Skin epidermis (tissue), 12 donors: Measurements from ENCODE around the gene HOXA6.

ENCODE experiments used
- H3K27ac ChIP-seq, 21 experiments: fragments of 200-600 bp; sonication (generic) in 11 of 21; one replicate each; pipeline ENCODE4 v1.5.0; 2020; ENCODE audit warnings: mild to moderate bottlenecking in 3 of 21, inconsistent platforms in 2 of 21, moderate library complexity in 2 of 21
- H3K4me3 ChIP-seq, 7 experiments: fragments of 200-600 bp; sonication (generic) in 2 of 7; one replicate each; pipeline ENCODE4 v1.5.0; 2020; ENCODE audit warnings: inconsistent platforms in 2 of 7, mild to moderate bottlenecking in 2 of 7, moderate library complexity in 1 of 7

Gene HOXA6

GRCh38 chr7:27175626-27176523 is 28.3 kb upstream of the HOXA6 start:
- Histone ChIP-seq H3K4me3 (peak overlapping the region in 1 of 7 experiments; percentile 13), H3K27ac (peak overlapping the region in 8 of 21 experiments; percentile 26 to 97 (median 84))

- H3K4me3 ChIP-seq, result peak overlapping the region in 1 of 7 experiments; percentile 44
Observed at GRCh38 chr7:27174874-27175625, 27.5 kb upstream of the HOXA6 start.

GRCh38 chr7:27173956-27174873 is 26.6 kb upstream of the HOXA6 start, which contains the start of gene HOXA10:
Gene HOXA10, minus strand, starts transcription at chr7:27174320. Its CDS starts 14 bp downstream, at chr7:27174306.
- peak within 1 kb of the TSS in 15 of 21 experiments; percentile 0 to 97 (median 70) for H3K27ac ChIP-seq
- H3K4me3 ChIP-seq, result peak within 1 kb of the TSS; percentile 37 to 49 (median 45)

More at GRCh38 chr7:27174874-27175625, 27.5 kb upstream of the HOXA6 start:
- H3K27ac ChIP-seq, result peak overlapping the region in 8 of 21 experiments; percentile 26 to 97 (median 84)

- H3K4me3 ChIP-seq, result peak overlapping the region; percentile 37 to 49 (median 45)
- peak overlapping the region in 15 of 21 experiments; percentile 0 to 97 (median 70) for H3K27ac ChIP-seq
Observed at GRCh38 chr7:27173511-27173955, 26.0 kb upstream of the HOXA6 start.

- peak overlapping the region in 15 of 21 experiments; percentile 0 to 97 (median 70) for H3K27ac ChIP-seq
Observed at GRCh38 chr7:27172823-27173510, 25.4 kb upstream of the HOXA6 start.

GRCh38 chr7:27172315-27172774 is 24.8 kb upstream of the HOXA6 start:
- Histone ChIP-seq H3K27ac (peak overlapping the region in 10 of 21 experiments; percentile 58 to 97 (median 83)), H3K4me3 (peak overlapping the region in 6 of 7 experiments; percentile 37 to 49 (median 46))

More at GRCh38 chr7:27172823-27173510, 25.4 kb upstream of the HOXA6 start:
- H3K4me3 ChIP-seq, result peak overlapping the region; percentile 37 to 49 (median 45)

GRCh38 chr7:27171637-27172314 is 24.2 kb upstream of the HOXA6 start:
- peak overlapping the region in 2 of 7 experiments; percentile 10 to 44 for H3K4me3 ChIP-seq
- peak overlapping the region in 8 of 21 experiments; percentile 35 to 97 (median 83) for H3K27ac ChIP-seq

- Histone ChIP-seq H3K27ac (peak overlapping the region in 7 of 21 experiments; percentile 35 to 97 (median 83)), H3K4me3 (peak overlapping the region in 2 of 7 experiments; percentile 5 to 44)
Observed at GRCh38 chr7:27171325-27171636, 23.7 kb upstream of the HOXA6 start.

GRCh38 chr7:27170426-27171324 is 23.1 kb upstream of the HOXA6 start:
- H3K27ac ChIP-seq, result peak overlapping the region in 10 of 21 experiments; percentile 56 to 97 (median 88)

GRCh38 chr7:27169658-27170425 is 22.3 kb upstream of the HOXA6 start:
- peak overlapping the region in 12 of 21 experiments; percentile 42 to 97 (median 84) for H3K27ac ChIP-seq
- H3K4me3 ChIP-seq, result peak overlapping the region; percentile 0 to 37 (median 29)

More at GRCh38 chr7:27170426-27171324, 23.1 kb upstream of the HOXA6 start:
- H3K4me3 ChIP-seq, result peak overlapping the region in 4 of 7 experiments; percentile 29 to 44 (median 36)

GRCh38 chr7:27168265-27168947 is 20.8 kb upstream of the HOXA6 start:
- Histone ChIP-seq H3K4me3 (peak overlapping the region in 3 of 7 experiments; percentile 29 to 37 (median 34)), H3K27ac (peak overlapping the region in 11 of 21 experiments; percentile 9 to 97 (median 85))

- H3K4me3 ChIP-seq, result peak overlapping the region in 1 of 7 experiments; percentile 34
- H3K27ac ChIP-seq, result peak overlapping the region in 11 of 21 experiments; percentile 9 to 97 (median 85)
Observed at GRCh38 chr7:27167916-27168264, 20.3 kb upstream of the HOXA6 start.

GRCh38 chr7:27166531-27167505 is 19.2 kb upstream of the HOXA6 start:
- Histone ChIP-seq H3K4me3 (peak overlapping the region in 5 of 7 experiments; percentile 24 to 65 (median 57)), H3K27ac (peak overlapping the region in 11 of 21 experiments; percentile 48 to 97 (median 84))
